Non-pigmented ciliary epithelial cell (primary cell): ENCODE results near the gene TBC1D7.

Experiments used
- DNase-seq: peaks from one replicate; pipeline ENCODE4 v3.0.0-alpha.2; 2010; ENCODE audit warnings: low read depth

TBC1D7 gene

DNA sequence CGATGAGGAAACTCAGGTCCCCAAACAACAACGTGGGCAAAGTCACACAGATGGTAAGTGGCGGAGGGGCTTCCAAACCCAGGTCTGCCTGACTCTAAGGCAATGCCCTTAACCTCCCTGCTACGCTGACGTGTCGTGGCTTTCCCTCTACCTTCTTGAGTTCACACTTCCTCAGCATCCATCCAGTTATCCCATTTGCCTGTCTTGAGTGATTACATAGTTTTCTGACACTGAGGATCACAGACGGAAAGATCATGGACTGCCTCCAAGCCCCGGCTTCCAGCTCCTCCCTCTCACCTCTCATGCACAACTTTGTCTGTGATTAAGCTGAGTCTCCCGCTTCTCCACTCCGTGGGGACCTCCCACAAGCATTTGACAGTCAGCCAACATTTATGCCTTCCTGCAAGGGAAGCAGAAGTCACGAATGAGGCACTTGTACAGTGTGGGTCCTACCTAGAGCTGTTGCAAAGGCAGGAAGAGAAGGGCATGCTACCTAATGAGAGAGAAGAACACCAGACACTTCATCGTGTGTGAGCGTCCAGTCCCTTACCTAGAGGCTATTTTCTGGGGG, 33.8 kb downstream of the TBC1D7 start:
- no peak for DNase-seq

DNA sequence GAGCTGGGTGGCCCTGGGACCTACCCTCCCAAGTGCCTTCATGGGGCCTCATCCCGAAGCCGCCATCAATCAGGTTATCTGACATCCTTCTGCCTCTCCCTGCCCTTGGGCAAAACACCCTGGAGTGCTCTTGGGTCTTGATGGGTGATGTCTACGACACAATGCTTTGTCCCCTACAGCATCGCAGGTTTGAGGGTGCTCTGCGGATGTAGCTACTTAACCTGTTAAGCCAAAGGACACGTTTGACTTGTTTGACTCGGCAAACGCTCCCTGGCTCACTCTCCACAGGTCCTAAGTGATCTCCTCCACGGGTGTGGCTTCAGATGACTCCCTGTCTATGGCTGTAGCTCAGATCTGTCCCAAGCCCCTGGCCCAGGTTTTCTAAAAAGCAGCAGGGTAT, 35.6 kb downstream of the TBC1D7 start:
- no peak for DNase-seq

DNA sequence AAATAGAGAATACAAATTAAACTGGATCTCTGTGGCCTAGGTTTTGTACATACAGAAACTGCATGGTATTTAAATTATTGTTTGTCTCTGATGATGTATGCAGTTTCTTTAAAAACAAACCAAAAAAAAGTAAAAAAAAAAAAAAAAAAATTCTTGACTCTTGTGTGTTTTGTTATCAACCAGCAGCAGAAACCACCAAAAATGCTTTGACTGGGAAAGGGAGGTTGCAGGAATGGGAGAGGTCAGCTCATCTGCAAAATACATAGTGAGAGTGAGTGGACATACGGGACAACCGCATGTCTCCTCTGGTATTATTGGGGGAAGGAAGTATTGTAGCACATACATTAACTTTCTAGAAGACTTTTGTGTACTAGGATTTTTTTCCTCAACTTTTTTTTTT, 38.0 kb downstream of the TBC1D7 start:
- DNase-seq = no peak

DNA sequence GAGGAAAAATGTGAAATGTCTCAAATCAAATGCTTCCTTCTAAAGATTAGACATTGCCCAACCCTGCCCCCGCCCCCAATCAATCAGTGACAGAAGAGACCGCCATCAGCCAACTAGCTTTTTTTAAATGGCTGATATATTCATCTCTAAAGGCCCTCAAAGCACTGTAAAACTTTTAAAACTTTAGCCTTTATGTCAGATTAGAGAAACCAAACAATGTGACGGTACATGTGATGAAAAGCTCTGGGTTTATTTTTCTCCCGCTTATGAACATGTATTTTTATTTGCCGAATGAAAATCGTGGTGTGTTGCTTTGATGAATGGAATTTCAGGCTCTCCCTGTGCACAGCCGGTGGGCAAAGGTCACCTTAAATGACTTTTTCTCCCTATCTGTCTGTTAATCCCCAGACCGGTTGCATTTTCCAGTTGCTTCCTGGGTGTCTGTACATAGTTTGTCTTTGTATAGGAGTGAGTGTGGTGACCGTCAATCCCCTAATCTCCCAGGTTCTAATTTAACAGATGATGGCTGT, 38.5 kb downstream of the TBC1D7 start:
- DNase-seq = no peak

DNA sequence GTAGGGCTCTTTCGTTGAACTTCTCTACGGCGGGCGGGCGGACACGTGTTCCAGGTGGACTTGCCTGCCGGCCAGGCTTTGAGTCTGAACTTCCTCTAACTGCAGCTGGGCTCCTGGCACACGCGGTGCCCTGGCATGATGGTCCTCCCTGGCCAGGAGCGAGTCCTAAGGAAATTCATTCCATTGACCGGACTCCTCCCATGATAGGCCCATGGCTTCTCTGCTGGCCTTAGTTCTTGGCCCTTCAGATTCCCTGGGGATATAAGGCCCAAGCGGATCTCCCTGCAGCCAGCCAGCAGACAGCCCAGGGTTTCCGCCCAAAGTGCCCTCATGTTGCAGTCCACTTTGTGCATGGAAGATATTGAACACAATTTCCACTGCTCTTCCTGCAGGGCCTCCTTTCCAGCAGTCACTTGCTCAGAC, 39.4 kb downstream of the TBC1D7 start:
- no peak for DNase-seq

DNA sequence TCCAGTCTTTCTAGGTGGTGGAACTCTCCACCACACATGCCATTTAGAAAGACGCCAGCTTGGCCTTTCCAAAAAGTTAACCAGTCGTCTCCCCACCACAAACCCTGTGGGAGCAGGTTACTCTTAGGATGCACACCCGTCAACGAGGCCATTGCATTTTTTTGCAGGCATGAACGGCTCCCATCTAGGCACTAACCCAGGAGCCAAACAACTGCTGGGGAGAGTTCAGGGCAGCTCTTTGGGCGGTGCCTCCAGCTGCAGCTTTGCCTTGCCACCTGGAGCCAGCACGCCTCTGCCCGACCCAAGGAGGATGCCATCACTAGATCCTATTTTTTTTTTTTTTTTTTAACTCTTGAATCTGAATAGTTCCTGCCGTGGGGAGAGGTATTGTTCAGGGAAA, 39.9 kb downstream of the TBC1D7 start:
- no peak for DNase-seq

DNA sequence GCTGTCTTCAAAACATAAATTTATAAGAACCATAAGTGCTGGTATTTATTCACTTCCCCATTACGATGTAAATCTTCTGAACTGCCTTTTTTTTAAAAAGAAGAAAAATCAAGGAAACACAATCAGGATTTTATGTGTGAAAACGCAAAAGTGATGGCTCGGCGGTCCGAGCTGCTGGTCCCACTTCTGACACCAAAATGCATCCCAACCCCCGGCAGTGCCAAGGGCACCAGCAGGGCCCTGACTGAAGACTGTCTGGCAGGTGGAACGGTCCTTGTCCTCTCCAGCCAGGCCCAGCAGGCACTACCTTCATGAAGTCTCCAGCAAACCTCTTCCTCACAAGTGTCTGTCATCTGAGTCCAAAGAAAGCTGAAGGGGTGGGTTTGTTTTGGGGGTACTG, 41.2 kb downstream of the TBC1D7 start:
- DNase-seq = no peak

DNA sequence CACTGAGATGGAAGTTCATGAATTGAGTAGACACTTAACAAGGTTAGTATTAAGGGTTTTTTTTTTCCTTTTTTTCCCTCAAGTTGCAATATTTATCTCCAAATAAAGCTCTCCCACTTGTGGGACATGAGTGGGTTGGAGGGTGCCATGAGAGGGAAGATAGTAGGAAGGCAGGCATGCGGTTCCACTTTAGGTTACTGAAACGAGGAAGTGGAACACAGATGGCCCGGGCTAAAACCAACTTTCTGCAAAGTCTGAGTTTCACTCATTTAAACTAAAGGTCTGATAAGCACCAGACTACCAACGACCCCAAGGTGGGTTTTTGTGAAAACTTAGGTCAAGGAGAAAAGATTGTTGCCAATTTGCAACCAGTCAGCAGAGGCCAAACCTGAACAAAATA, 42.2 kb downstream of the TBC1D7 start:
- no peak for DNase-seq

DNA sequence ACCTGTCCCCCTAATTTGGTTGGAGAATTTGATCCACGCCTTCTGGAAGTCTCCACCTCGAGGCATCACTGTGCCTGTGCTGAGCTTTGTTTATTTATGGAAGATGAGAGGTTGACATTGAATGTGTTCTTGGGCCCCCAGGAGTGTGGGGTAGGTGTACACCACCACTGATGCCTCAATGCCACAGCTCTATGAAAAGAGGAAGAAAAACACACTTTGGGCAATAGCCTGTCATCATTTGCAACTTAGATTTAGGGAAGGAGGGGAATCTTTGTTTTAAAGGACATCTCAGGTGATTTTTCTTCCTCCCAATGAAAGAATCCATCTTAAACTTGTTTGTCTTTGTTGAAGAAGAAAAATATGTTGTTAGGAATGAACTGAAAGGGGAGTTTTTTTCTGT, 42.6 kb downstream of the TBC1D7 start:
- DNase-seq = no peak

DNA sequence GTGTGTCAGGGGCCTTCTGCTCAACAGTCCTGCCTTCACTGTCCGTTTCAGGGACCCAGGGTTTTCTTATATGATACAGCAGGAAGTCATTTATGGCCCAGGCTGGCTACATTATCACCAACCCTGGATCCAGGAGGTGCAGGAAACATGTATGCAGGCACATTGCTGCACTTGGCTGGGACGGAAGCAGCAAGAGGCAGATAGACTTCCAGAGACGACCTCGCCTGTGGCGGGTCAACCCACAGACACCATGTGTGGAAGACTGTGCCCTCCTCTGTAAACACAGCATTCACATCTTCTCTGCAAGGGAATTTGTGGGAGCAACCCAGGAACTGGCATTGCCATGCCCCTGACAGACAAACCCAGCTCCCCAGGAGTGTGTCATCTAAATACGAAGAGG, 43.7 kb downstream of the TBC1D7 start:
- DNase-seq = no peak

DNA sequence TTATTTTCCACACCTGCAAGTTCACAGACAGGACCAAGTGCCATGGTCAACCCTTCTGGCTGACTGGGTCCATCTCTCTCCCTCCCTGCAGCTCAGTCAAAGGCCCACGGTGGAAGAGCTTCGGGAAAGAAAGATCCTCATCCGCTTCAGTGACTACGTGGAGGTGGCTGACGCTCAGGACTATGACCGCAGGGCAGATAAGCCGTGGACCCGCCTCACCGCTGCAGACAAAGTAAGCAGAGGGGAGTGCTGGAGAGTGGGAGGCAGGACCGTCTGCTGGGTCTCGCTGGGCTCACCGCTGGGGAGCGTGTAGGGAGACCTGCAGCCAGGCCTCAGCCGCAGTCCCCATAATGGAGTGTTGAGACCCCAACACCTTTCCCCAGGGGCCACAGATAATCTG, 45.0 kb downstream of the TBC1D7 start:
- DNase-seq = no peak

DNA sequence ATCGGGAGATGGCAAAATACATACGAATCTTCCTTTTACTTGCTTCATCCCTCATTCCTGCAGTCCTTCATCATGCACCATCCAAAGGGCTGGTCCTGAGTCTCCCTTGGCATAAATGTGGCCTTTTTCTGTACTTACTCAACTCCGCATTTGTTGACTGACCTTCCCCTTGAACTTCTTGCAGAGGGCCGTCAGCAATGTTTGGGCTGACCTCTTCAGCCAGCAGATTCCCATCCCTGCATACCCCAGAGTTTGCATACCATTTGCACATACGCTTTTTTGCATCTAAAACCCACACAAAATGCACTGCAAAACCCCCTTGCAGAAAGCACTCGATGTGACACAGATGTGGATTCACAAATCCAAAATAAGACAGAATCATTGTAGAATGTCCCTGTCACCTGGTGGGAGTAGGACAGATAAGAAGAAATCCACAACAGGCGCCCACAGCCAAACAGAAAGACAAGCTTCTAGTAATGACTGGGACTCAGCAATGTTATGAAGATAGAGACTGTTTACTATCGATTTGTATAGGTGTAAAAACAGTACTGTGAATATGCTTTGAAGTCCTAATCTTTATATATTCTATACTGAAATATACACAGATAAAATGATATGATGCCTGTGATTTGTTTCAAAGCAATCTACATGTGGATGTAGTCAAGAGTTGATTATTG, 45.8 kb downstream of the TBC1D7 start:
- no peak for DNase-seq

DNA sequence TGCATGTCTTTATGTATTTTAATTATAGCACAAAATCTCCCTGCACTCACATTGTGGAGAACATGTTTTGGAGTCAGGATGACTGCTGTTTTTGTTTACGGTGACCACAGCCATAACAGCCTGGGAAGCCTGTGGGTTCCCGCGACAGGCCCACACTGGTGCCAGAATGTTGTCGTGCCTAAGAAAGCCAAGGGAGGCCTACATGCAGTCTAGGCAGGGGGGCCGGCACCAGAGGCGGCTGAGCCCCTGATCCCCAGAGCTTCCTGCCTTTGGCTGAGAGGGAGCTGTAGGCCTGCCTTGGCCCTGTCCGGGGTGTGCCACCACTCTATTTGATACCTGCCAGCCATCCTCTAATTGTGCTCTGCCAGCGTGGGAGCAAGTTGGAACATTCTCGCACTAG, 46.7 kb downstream of the TBC1D7 start:
- no peak for DNase-seq

DNA sequence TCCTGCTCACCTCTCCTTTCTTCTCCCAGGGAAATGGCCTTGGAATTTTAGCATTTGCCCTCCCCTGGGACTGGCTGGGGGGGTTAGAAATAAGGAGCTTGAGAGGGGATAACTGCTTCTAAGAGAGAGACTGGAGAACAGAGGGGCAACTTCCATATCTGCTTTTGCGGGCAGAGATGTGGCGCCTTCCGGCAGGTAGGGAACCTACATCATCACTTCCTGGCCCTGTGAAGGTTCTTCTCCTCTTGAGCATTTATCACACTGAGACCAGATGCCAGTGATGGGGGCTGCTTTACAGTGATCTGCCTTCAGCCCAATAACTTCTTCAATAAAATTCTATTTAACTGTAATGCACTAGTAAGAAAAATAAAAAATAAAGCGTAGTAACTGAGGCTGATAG, 48.1 kb downstream of the TBC1D7 start:
- DNase-seq = no peak

DNA sequence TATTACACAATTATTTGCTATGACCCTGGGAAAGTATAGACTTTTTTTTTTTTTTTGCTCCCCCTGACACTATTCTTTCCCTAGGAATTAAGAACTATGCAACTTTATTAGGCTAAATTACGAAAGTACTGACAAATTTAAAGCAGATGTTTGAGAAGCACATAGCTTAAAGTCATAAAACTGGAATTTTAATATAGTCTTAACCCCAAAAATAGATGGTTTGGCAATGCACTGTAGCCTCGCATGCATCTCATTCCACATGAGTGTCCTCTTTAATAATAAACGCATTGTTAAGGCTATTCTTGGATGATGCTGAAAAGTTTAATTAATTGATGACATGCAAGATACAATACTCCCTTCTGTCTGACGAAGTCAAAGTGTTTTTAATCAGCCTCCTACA, 49.3 kb downstream of the TBC1D7 start:
- DNase-seq = no peak

DNA sequence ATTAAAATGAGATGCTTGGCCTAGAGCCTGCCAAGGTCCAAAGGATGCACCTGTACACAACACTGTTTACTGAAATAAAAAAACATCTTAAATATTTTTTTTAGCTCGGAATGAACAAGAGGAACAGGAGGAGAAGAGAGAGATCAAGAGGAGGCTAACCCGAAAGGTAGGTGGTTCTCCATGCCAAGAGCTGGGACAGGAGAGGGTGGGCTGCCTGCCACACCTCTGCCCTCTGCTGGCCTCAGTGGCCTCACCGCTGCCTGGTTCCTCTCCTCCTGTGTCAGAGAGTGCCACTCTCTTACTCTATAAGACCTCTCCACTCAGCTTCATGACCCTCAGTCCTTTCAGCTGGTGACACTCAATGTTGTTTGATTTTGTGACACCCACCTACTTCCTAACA, 50.2 kb downstream of the TBC1D7 start:
- no peak for DNase-seq

DNA sequence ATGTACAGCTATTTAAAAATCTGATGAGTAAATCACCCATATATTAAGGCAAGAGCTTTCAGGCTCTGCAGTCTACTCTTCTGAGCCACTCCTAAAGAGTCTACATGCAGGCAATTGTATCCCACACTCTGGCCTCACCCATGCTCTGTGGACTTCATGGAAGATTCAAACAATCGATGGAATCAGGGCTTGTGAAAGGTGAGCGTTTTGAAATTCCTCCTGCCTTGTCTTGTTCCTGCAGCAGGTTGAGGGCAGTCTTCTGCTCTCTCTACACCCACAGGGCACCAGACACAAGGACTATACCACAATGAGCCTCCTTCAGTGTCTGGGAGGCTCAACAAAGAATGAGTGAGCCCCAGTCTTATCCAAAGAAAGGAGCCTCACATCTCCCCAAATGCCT, 51.1 kb downstream of the TBC1D7 start:
- DNase-seq = no peak

DNA sequence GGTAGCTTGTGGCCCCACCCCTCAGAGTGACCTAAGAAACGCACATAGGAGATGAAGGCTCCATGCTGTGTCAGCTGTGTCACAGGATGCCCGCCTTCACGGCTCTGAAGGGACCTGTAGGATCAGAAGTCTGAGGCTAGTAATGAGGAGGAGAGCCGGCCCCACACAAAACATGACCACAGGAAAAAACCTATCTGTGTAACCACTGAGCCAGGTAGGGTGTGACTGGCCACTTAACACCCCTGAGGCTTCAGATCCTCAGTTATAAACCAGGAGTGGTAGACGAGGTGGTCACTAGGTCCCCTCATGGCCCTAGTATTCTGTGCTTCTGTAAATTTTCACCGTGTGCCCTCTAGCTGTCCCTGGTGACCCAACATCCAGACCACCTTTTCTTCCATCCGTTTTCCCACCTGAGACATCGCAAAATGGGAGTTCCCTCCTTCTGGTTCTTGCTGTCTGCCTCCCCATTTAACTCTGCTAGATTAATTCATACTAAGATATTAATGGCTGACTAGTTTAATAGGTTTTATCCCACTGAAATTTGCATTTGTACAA, 52.8 kb downstream of the TBC1D7 start:
- no peak for DNase-seq

DNA sequence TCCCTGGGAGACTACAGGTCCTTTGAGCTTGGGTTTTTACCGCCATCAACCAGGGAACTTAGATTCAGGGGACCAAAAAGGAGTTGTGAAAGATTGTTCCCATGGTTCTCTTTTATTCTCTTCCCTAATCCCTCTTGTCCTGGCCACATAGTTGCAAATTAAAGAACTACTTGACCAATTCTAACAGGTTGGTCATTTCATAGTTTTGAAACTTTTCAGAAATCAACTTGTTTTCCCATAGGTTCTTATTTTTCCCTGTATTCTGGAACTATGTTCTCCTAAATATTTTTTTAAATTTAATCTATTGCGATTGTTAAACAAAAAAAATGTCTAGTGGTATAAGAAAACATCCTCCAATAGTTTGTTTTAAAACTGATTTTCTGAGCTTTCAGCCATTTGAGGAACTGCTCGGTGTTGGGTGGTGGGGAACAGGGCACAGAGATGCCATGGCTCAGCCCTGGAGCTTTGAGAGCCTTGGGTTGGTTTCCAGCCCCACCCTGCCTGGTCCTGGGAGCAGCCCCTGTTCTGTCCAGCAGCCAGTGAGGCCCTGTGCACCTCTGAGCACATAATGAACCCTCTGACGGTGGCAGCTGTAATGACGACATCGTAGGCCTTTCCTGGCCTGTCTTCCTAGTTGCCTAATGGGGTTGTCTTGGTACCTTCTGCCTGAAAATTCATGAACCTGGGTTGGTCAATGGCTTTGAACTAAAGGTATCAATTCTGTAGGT, 53.5 kb downstream of the TBC1D7 start:
- no peak for DNase-seq

DNA sequence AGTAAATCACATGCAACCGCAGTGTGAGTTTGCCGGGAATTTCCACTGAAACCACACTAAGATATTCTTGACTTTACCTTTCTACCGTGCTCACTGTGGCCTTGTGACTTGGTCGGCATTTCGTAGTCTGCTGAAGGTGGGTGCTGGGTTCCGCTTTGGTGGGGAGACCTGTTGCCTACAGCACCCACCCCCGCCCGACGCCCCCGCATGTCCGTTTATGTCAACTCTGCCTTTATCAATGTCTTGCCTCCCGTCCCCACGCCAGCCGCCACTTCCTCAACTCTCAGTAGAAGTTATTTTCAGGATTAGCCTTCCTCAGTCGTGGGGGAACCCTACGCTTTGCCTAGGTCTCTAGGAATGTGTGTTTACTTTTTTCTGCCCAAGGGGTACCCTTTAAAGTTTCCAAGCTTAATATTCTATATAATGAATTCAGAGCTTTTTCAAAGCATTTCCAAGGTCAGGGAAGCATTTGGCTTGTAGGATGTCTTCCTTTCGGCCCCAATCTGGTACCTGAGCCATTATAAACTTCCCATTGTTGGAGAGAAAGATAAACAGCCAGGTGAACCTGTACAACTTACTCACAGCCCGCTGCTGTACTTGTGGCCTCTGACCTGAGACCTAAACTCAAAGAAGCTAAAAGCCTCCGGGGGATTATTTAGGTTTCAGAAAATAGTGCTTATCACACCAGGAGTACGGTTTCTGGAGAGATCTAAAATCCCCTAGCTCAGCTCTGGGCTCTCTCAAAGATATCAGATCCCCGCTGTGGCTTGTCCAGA, 54.2 kb downstream of the TBC1D7 start:
- DNase-seq = no peak

DNA sequence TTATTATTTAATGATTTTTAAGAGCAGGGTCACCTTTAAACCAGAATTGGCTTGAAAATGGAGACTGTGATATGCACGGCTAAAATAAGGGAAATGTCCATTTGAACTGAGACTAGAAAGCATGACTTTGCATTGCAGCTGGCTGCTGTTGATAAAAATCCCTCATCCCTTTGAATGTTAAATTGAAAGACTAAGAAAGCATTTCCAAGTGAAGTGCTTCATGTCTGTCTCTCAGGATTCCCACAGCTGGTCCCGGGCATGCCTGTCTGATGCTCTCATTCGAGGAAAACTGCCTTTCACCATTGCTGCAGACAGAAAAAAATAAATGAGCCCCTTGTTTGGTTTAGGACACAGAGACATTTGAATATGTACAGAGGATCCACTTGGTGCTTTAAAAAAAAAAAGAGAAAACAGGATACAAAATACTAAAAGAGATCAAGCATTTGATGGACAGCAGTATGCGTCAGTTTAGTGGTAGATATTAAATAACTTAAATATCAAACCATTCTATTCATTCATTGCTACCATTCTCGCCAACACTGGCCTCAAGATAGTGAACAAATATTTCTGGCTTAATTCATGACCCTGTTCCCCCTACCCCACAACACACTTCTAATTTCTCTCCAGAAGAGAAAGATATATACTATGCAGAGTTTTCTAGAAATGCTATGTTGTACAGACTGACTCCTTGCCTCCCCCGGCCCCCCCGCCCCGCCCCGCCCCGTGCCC, 55.0 kb downstream of the TBC1D7 start:
- DNase-seq = no peak
